ENCODE measurements around the gene FMN1. TPM values are rescaled to one million over a fixed set of nuclear protein-coding genes. Genes with fewer than 3 reads are reported as not detected.

FMN1 gene
- total and polyA plus RNA-seq, 10 of the 15 experiments (the other 5 are each of a cell fraction or from before 2014, with no cell fraction given), result 0.05 to 0.16 (median 0.08) TPM; not detected in 4

DNA sequence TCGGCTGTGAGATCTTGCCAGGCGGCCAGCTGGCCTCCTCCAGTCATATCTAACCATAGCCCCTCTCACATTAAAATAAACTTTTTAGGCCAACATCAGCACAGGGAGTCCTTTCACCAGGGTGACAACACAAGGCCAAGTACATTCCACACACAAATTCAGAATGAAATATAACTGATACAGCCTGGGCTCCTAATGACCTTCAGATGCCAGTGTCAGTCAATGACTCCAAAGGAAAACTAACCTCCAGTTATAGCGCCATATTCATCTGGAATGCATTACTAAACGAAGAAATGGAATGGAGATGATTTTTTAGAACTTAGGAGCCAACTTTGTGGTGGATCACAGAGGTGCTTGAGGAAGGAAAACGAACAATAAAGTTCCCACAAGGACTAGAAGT lies 271.3 kb downstream of the FMN1 start (continued):
- no peak for TF ChIP-seq SRF (IDR thresholded peaks at IDR 0.05; ENCODE audit: low read depth in 2 of 2, low read length in 2 of 2)

DNA sequence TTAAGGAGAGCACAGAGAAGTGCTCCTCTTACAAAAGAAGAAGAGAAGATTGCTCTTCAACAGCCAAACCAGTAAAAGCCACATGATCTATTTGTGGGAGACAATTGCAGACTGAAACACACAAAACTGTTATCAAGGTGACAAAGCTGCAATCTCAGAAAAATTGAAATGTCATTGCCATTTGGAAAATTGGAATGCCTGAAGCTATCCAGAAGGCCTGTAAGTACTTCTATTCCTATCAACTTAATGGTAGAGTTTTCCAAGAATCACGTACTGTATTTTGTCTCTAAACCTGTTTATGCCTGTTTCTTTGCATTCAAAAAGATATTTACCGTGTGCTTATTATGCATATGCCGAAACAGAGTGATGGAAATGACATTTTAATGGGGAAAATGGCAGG lies 272.0 kb downstream of the FMN1 start:
- ChIA-PET CTCF (interaction anchor here (0.8 to 2.7 kb wide), 3 partner anchors 8 to 79 kb away, joined by 3 to 15 read pairs (median 4); no protein-coding TSS in a partner anchor), RAD21 (ENCODE audit: unreplicated experiment) (interaction anchor here (2.0 kb wide), 1 partner anchor 14 kb away, joined by 11 read pairs; no protein-coding TSS in a partner anchor), POLR2A (interaction anchor here (0.5 to 1.0 kb wide), 3 partner anchors 13 to 996 kb away, joined by 3 to 4 read pairs (median 3); no protein-coding TSS in a partner anchor), SMC1A (ENCODE audit: uncharacterized antibody, unreplicated experiment) (interaction anchor here (0.8 to 3.1 kb wide), 2 partner anchors 10 to 14 kb away, joined by 4 to 29 read pairs; no protein-coding TSS in a partner anchor)
- FAIRE-seq (no peak), DNase-seq (ENCODE audit: low read depth, low spot score) (no peak), ATAC-seq (no peak)
- no peaks in the 10 kb centered on the region for H3K79me2 ChIP-seq (ENCODE audit: control insufficient read depth, insufficient read depth, low read length)
- WGBS (ENCODE audit: insufficient coverage, insufficient replicate concordance, low lambda C conversion rate, missing lambda C conversion rate), result 79% methylated on average over 3 of the region's 3 CpGs
- H3K4me2 ChIP-seq (ENCODE audit: control insufficient read depth, insufficient read depth), result no peak overlapping the region
- BruUV-seq (replicated peaks), result no TSS peak
- H4K20me1 ChIP-seq (ENCODE audit: control insufficient read depth, insufficient read depth), result no peaks in the 10 kb centered on the region
- H3K9me3 ChIP-seq (replicated peaks; ENCODE audit: control insufficient read depth, insufficient read depth, low read length), result no peaks in the 10 kb centered on the region
- H2AFZ ChIP-seq (ENCODE audit: control insufficient read depth, low read depth, low read length), result no peak overlapping the region
- no peaks in the 10 kb centered on the region for H3K27me3 ChIP-seq (replicated peaks in 1 of 2; ENCODE audit: control insufficient read depth in 2 of 2, insufficient read depth in 2 of 2, low read length in 1 of 2)
- H3K4me1 ChIP-seq (ENCODE audit: control insufficient read depth, insufficient read depth, low read length), result 0 out of 2 replicates have a peak, but pooled peaks cover 6% of the 10 kb centered on the region
- H3K36me3 ChIP-seq (ENCODE audit: control insufficient read depth in 2 of 2, insufficient read depth in 2 of 2, low read length in 1 of 2), result no peaks in the 10 kb centered on the region
- H3K9ac ChIP-seq (ENCODE audit: control insufficient read depth, insufficient read depth, low read length), result no peak overlapping the region
- in situ Hi-C loops (cut with MboI), result no loop called here
- intact Hi-C loops (cut with micrococcal nuclease; ENCODE audit: unreplicated experiment), result no loop called here
- H3K4me3 ChIP-seq, result no peak overlapping the region
- H3K27ac ChIP-seq (ENCODE audit: control insufficient read depth, insufficient read depth), result no peak overlapping the region
- TF ChIP-seq, protein P1, sequence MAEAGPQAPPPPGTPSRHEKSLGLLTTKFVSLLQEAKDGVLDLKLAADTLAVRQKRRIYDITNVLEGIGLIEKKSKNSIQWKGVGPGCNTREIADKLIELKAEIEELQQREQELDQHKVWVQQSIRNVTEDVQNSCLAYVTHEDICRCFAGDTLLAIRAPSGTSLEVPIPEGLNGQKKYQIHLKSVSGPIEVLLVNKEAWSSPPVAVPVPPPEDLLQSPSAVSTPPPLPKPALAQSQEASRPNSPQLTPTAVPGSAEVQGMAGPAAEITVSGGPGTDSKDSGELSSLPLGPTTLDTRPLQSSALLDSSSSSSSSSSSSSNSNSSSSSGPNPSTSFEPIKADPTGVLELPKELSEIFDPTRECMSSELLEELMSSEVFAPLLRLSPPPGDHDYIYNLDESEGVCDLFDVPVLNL (IDR thresholded peaks at IDR 0.05; ENCODE audit: low read depth, low read length), result no peak
- TF ChIP-seq, protein P2, sequence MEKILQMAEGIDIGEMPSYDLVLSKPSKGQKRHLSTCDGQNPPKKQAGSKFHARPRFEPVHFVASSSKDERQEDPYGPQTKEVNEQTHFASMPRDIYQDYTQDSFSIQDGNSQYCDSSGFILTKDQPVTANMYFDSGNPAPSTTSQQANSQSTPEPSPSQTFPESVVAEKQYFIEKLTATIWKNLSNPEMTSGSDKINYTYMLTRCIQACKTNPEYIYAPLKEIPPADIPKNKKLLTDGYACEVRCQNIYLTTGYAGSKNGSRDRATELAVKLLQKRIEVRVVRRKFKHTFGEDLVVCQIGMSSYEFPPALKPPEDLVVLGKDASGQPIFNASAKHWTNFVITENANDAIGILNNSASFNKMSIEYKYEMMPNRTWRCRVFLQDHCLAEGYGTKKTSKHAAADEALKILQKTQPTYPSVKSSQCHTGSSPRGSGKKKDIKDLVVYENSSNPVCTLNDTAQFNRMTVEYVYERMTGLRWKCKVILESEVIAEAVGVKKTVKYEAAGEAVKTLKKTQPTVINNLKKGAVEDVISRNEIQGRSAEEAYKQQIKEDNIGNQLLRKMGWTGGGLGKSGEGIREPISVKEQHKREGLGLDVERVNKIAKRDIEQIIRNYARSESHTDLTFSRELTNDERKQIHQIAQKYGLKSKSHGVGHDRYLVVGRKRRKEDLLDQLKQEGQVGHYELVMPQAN (conservative IDR thresholded peaks at IDR 0.05), result no peak
- no peak for TF ChIP-seq RUNX3 (IDR thresholded peaks at IDR 0.05; ENCODE audit: low read length)
- TF ChIP-seq NFIC (IDR thresholded peaks at IDR 0.05; ENCODE audit: low read depth, low read length), result no peak
- no peak for TF ChIP-seq TAF1 (IDR thresholded peaks at IDR 0.05; ENCODE audit: borderline replicate concordance, low read depth, low read length)
- no peak for TF ChIP-seq HDGF (IDR thresholded peaks at IDR 0.05)
- no peak for TF ChIP-seq SIX5 (IDR thresholded peaks at IDR 0.05; ENCODE audit: low read depth, low read length, severe bottlenecking)
- no peak for TF ChIP-seq KDM1A (IDR thresholded peaks at IDR 0.05; ENCODE audit: borderline replicate concordance)
- TF ChIP-seq CHD2 (IDR thresholded peaks at IDR 0.05; ENCODE audit: borderline replicate concordance, low read depth, low read length), result no peak

Data from GM12878 (cell line).